ENCODE data around the gene BLOC1S5.
"Not testable (repeated sequence)": the region's sequence is repeated elsewhere in the genome, so short reads cannot be mapped to it uniquely, and the experiment has no call there.

Gene BLOC1S5

DNA sequence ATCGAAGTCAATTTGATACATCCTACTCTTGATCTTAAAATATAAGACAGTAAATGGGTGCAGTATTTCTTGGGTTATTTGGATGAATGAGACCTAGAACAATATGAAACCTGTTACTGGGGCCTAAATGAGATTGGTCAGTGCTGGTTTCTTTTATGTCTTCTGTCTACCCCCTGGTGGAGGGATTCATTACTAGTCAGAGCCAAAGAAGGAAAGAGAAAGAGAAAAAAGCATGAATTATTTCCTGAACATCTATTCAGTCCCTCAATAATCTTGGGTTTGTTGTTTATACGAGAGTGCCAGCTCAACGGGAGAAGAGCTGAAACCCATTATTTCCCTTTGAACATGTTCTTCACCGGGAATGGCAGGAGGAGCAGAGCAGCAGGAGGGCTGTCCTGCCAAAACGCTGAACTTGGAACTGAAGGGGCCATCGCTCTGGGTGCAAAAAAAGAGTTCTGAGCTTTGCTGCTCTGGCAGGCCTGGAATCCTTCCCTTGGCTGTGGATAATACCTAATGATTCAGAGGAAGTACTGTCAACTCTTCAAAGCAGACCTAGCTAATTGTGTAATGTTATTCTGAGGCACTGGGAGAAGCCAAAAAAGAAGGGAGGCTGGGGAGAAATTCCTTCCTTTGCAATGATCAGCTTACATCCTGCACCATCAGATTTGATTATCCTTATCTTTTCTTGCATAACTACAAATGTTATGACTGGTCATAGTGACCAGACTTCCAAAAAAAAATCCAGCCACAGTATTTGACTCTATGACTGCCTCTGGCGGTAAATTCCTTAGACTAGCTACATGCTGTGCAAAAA lies 72.0 kb downstream of the BLOC1S5 start:
- H3K9ac ChIP-seq (ENCODE audit: low read length) = peak overlapping the region; percentile 59
- peaks cover 23% of the 10 kb centered on the region for H3K4me1 ChIP-seq (ENCODE audit: low read length)
- H3F3A ChIP-seq (ENCODE audit: insufficient read depth, low read length) = peaks cover 4% of the 10 kb centered on the region; the same call in 1 of the 2 replicates
- no peaks in the 10 kb centered on the region for H3K9me3 ChIP-seq (replicated peaks; ENCODE audit: insufficient read depth, low read length)
- TF ChIP-seq CTCF (IDR thresholded peaks at IDR 0.05; ENCODE audit: low read length) (peak; percentile 72), EZH2phosphoT487 (IDR thresholded peaks at IDR 0.05; ENCODE audit: low read length) (no peak)
- peak overlapping the region; percentile 59 for H3K27ac ChIP-seq (ENCODE audit: low read length)
- peak; percentile 78 for DNase-seq
- H3K79me2 ChIP-seq (ENCODE audit: low read length) = peaks cover 33% of the 10 kb centered on the region
- H3K36me3 ChIP-seq (replicated peaks; ENCODE audit: insufficient read depth, low read length) = no peaks in the 10 kb centered on the region
- H3K4me2 ChIP-seq (ENCODE audit: low read depth, low read length) = peak overlapping the region; percentile 79
- peak overlapping the region; percentile 13 for H2AFZ ChIP-seq (ENCODE audit: low read length)
- H4K20me1 ChIP-seq (ENCODE audit: insufficient read depth, low read length) = no peaks in the 10 kb centered on the region
- peak overlapping the region; percentile 28; the same call in 1 of the 2 replicates for H3K4me3 ChIP-seq (ENCODE audit: low read length)
- H3K27me3 ChIP-seq (replicated peaks; ENCODE audit: insufficient read depth, low read length) = no peaks in the 10 kb centered on the region
- H3K9me2 ChIP-seq (replicated peaks; ENCODE audit: insufficient read depth, low read length) = no peaks in the 10 kb centered on the region

- H3K4me2 ChIP-seq (ENCODE audit: low read depth, low read length) = peak overlapping the region; percentile 79
- H2AFZ ChIP-seq (ENCODE audit: low read length) = no peak overlapping the region
- no peak for TF ChIP-seq CTCF (IDR thresholded peaks at IDR 0.05; ENCODE audit: low read length)
- TF ChIP-seq EZH2phosphoT487 (IDR thresholded peaks at IDR 0.05; ENCODE audit: low read length) = no peak
- no peak for TF ChIP-seq EZH2 (optimal IDR thresholded peaks at IDR 0.05; ENCODE audit: low read depth, low read length)
- no peaks in the 10 kb centered on the region for H3K36me3 ChIP-seq (replicated peaks; ENCODE audit: insufficient read depth, low read length)
- peaks cover 33% of the 10 kb centered on the region for H3K79me2 ChIP-seq (ENCODE audit: low read length)
- H3K4me3 ChIP-seq (ENCODE audit: low read length) = no peak overlapping the region
- H3K4me1 ChIP-seq (ENCODE audit: low read length) = peaks cover 23% of the 10 kb centered on the region
- H3K9ac ChIP-seq (ENCODE audit: low read length) = peak overlapping the region; percentile 59
- peak; percentile 44 for DNase-seq
- no peaks in the 10 kb centered on the region for H3K9me3 ChIP-seq (replicated peaks; ENCODE audit: insufficient read depth, low read length)
- H3K27ac ChIP-seq (ENCODE audit: low read length) = peak overlapping the region; percentile 59
- no peaks in the 10 kb centered on the region for H4K20me1 ChIP-seq (ENCODE audit: insufficient read depth, low read length)
- H3K9me2 ChIP-seq (replicated peaks; ENCODE audit: insufficient read depth, low read length) = no peaks in the 10 kb centered on the region
- H3F3A ChIP-seq (ENCODE audit: insufficient read depth, low read length) = peaks cover 4% of the 10 kb centered on the region; the same call in 1 of the 2 replicates
- H3K27me3 ChIP-seq (replicated peaks; ENCODE audit: insufficient read depth, low read length) = no peaks in the 10 kb centered on the region
These were observed 72.7 kb downstream of the BLOC1S5 start for GRCh38 chr6:7991536-7991935.

DNA sequence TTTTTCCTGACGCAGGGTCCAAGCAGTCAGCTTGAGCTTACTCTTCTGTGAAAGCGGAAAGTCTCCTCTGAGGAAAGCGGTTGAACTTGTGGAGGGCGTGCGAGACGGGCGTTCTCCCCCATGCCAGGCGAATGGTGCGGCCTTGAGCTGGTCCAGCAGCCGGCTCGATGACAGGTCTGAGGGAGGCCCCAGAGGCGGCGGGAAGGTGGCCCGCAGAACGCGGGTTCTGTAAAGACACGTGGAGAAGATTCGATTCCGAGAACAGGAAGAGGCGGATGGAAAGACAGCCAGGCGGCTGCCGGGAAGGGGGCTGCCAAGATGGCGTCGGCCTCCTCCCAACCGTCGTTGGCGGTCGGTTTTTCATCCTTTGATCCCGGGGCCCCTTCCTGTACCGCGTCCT lies 78.0 kb downstream of the BLOC1S5 start:
- H3K4me2 ChIP-seq (ENCODE audit: low read depth, low read length) = no peak overlapping the region
- H3K79me2 ChIP-seq (ENCODE audit: low read length) = peaks cover 12% of the 10 kb centered on the region
- DNase-seq = no peak
- H3K27me3 ChIP-seq (replicated peaks; ENCODE audit: insufficient read depth, low read length) = no peaks in the 10 kb centered on the region
- H3K27ac ChIP-seq (ENCODE audit: low read length) = no peak overlapping the region
- no peaks in the 10 kb centered on the region for H3F3A ChIP-seq (ENCODE audit: insufficient read depth, low read length)
- no peak for TF ChIP-seq EZH2 (optimal IDR thresholded peaks at IDR 0.05; ENCODE audit: low read depth, low read length)
- no peak for TF ChIP-seq EZH2phosphoT487 (IDR thresholded peaks at IDR 0.05; ENCODE audit: low read length)
- TF ChIP-seq CTCF (IDR thresholded peaks at IDR 0.05; ENCODE audit: low read length) = no peak
- H3K9me2 ChIP-seq (replicated peaks; ENCODE audit: insufficient read depth, low read length) = no peaks in the 10 kb centered on the region
- H3K4me1 ChIP-seq (ENCODE audit: low read length) = peaks cover 10% of the 10 kb centered on the region; the same call in 1 of the 2 replicates
- no peaks in the 10 kb centered on the region for H3K9me3 ChIP-seq (replicated peaks; ENCODE audit: insufficient read depth, low read length)
- H4K20me1 ChIP-seq (ENCODE audit: insufficient read depth, low read length) = no peaks in the 10 kb centered on the region
- no peak overlapping the region for H2AFZ ChIP-seq (ENCODE audit: low read length)
- H3K36me3 ChIP-seq (replicated peaks; ENCODE audit: insufficient read depth, low read length) = no peaks in the 10 kb centered on the region
- no peak overlapping the region for H3K9ac ChIP-seq (ENCODE audit: low read length)
- no peak overlapping the region for H3K4me3 ChIP-seq (ENCODE audit: low read length)

DNA sequence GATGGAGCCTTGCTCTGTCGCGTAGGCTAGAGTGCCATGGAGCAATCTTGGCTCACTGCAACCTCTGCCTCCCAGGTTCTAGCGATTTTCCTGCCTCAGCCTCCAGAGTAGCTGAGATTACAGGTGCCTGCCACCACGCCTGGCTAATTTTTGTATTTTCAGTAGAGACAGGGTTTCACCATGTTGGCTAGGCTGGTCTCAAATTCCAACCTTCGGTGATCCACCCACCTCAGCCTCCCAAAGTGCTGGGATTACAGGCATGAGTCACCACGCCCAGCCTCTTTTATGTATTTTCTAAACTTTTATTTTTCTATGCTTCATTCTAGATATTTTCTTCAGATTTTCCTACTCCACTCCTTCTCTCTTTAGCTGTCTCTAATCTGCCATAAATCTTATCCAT lies 80.2 kb downstream of the BLOC1S5 start:
- not testable (repeated sequence) for H3K4me1 ChIP-seq (ENCODE audit: low read length); H3K9me2 ChIP-seq (replicated peaks; ENCODE audit: insufficient read depth, low read length); H3K27ac ChIP-seq (ENCODE audit: low read length); H4K20me1 ChIP-seq (ENCODE audit: insufficient read depth, low read length); H3K79me2 ChIP-seq (ENCODE audit: low read length); DNase-seq; H3K9ac ChIP-seq (ENCODE audit: low read length); H3K4me2 ChIP-seq (ENCODE audit: low read depth, low read length); H3F3A ChIP-seq (ENCODE audit: insufficient read depth, low read length); H2AFZ ChIP-seq (ENCODE audit: low read length); H3K27me3 ChIP-seq (replicated peaks; ENCODE audit: insufficient read depth, low read length); H3K36me3 ChIP-seq (replicated peaks; ENCODE audit: insufficient read depth, low read length); H3K4me3 ChIP-seq (ENCODE audit: low read length); H3K9me3 ChIP-seq (replicated peaks; ENCODE audit: insufficient read depth, low read length)
